ENCODE measurements around the gene C1orf167. TPM values are rescaled to one million over a fixed set of nuclear protein-coding genes. Genes with fewer than 3 reads are reported as not detected.

C1orf167 gene
- total RNA-seq, 1 donor from 2014 or later, result not detected

DNA sequence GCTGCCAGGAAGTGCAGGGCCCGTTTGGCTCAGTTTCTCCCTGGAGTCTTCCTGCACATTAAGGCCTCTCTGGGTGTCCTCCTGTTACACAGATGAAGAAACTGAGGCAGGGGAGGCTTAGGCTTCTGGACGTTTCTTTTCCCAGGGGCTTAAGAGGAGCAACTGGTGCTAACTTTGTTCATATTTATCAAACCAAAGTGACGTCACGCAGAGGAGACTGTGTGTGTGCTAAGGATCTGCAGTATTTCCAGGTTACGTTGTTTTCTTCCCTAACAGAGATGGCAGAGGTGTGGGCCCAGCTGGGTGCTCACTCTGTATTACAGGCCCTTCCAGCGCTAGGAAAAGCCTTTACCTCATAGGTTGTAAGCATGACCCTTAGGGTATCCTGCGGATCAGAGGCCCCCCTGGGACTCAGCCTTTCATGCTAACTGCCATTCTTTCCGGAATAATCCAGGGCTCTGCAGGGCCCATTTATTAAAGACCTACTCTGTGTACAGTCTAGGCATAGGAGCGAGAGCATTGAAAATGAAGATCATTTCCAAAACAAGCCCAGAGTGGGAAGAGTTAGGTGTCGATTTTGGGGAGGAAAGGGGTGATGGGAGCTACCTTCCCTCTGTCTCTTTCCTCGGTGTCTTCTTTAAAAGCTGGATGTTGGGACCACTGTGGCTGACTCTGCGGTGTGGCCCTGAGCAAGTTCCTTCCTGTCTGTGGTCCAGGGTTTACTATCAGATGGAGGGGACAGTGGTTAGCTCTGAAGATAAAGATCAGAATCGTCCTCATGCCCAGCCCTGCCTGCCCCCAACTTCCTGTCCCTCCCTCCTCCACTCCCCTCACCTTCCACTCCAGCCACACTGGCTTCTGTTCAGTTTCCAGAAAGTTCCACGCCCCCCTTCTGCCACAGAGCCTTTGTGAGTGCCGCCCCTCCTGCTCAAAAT lies 21.5 kb upstream of the C1orf167 start:
- H3K27me3 Mint-ChIP-seq (ENCODE audit: unreplicated experiment), result peaks cover 4% of the 10 kb centered on the region
- no peaks in the 10 kb centered on the region for H3K36me3 Mint-ChIP-seq (ENCODE audit: unreplicated experiment)
- H3K4me3 Mint-ChIP-seq (ENCODE audit: unreplicated experiment), result no peak overlapping the region
- DNase-seq, result no peak
- peaks cover 3% of the 10 kb centered on the region for H3K9me3 Mint-ChIP-seq (ENCODE audit: unreplicated experiment)
- TF ChIP-seq, protein P1, sequence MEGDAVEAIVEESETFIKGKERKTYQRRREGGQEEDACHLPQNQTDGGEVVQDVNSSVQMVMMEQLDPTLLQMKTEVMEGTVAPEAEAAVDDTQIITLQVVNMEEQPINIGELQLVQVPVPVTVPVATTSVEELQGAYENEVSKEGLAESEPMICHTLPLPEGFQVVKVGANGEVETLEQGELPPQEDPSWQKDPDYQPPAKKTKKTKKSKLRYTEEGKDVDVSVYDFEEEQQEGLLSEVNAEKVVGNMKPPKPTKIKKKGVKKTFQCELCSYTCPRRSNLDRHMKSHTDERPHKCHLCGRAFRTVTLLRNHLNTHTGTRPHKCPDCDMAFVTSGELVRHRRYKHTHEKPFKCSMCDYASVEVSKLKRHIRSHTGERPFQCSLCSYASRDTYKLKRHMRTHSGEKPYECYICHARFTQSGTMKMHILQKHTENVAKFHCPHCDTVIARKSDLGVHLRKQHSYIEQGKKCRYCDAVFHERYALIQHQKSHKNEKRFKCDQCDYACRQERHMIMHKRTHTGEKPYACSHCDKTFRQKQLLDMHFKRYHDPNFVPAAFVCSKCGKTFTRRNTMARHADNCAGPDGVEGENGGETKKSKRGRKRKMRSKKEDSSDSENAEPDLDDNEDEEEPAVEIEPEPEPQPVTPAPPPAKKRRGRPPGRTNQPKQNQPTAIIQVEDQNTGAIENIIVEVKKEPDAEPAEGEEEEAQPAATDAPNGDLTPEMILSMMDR (IDR thresholded peaks at IDR 0.05; ENCODE audit: partially characterized antibody, unreplicated experiment), result no peak
- no peak overlapping the region for H3K27ac Mint-ChIP-seq (ENCODE audit: unreplicated experiment)
- H3K4me1 Mint-ChIP-seq (ENCODE audit: low read depth, unreplicated experiment), result peaks cover 4% of the 10 kb centered on the region

DNA sequence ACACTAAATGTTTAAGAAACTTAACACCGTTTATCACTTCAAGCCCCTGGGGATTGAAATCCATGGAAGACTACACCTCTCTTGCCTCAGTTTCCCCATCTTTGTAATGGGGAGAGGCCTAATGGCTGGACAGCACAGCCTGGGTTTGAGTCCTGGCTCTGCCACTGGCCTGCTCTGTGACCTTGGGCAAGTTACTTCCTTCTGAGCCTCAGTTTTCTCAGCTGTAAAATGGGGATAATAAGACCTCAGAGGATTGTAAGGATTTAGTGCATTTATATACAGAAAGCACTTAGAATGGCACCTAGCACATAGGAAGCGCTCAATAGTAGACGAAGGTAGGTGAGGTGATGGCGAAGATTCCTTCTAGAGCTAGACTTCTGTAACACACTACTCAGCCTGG lies 20.5 kb upstream of the C1orf167 start:
- H3K4me3 Mint-ChIP-seq (ENCODE audit: unreplicated experiment), result no peak overlapping the region
- peaks cover 4% of the 10 kb centered on the region for H3K27me3 Mint-ChIP-seq (ENCODE audit: unreplicated experiment)
- H3K9me3 Mint-ChIP-seq (ENCODE audit: unreplicated experiment), result peaks cover 3% of the 10 kb centered on the region
- H3K27ac Mint-ChIP-seq (ENCODE audit: unreplicated experiment), result no peak overlapping the region
- peaks cover 8% of the 10 kb centered on the region for H3K4me1 Mint-ChIP-seq (ENCODE audit: low read depth, unreplicated experiment)
- H3K36me3 Mint-ChIP-seq (ENCODE audit: unreplicated experiment), result no peaks in the 10 kb centered on the region
- TF ChIP-seq, protein P1 (IDR thresholded peaks at IDR 0.05; ENCODE audit: partially characterized antibody, unreplicated experiment), result no peak
- DNase-seq, result no peak

DNA sequence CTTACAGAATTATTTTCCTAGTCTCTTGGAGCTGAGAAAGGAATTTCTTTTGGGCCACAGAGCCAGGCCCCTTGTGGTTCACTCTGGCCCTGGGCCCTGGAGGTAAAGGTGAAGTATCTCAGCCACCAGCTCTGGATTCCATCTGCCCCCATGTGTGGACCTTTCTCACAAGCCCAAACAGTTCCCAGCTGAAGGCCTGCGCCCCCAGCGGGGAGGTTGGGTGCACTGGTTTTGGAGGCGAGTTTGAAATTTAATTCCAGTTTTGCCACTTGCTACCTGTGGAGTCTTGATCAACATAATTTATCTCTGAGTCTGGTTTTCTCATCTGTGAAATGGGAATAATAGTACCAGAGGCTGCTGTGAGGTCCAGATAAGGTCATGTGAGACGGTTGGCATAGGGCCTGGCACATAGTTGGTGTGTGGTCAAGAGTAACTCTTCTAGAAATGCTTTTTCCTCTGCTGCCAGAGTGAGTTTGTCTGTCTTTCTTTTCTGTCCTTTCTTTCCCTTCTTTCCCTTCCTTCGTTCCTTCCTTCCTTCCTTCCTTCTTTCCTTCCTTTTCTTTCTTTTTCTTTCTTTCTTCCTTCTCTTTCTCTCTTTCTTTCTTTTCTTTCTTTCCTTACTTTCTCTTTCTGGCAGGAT lies 20.0 kb upstream of the C1orf167 start:
- H3K27me3 Mint-ChIP-seq (ENCODE audit: unreplicated experiment), result peaks cover 8% of the 10 kb centered on the region
- DNase-seq, result no peak
- no peak overlapping the region for H3K4me3 Mint-ChIP-seq (ENCODE audit: unreplicated experiment)
- TF ChIP-seq, protein P1 (IDR thresholded peaks at IDR 0.05; ENCODE audit: partially characterized antibody, unreplicated experiment), result no peak
- no peak overlapping the region for H3K27ac Mint-ChIP-seq (ENCODE audit: unreplicated experiment)
- no peaks in the 10 kb centered on the region for H3K36me3 Mint-ChIP-seq (ENCODE audit: unreplicated experiment)
- H3K9me3 Mint-ChIP-seq (ENCODE audit: unreplicated experiment), result peaks cover 5% of the 10 kb centered on the region
- H3K4me1 Mint-ChIP-seq (ENCODE audit: low read depth, unreplicated experiment), result peaks cover 9% of the 10 kb centered on the region

DNA sequence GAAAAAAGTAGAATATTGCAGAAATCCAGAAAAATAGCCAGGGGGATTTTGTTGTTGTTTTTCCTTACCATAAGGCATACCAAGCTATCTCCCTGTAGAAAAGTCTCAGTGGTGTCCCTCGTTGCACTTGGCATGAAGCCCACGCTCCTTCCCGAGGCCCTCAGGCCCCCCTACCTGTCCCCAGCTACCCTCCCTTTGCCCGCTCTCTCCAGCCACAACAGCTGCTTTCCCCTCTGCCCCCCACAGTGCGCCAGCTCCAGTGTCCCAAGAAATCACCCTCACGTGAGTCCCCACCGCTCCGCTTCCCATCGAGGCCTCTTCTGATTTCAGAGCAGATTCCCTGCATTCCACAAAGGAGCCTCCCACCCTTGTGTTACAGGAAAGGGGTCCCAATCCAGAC lies 17.7 kb upstream of the C1orf167 start:
- Mint-ChIP-seq H3K36me3 (ENCODE audit: unreplicated experiment) (no peaks in the 10 kb centered on the region), H3K4me3 (ENCODE audit: unreplicated experiment) (no peak overlapping the region), H3K27ac (ENCODE audit: unreplicated experiment) (no peak overlapping the region), H3K9me3 (ENCODE audit: unreplicated experiment) (peaks cover 3% of the 10 kb centered on the region), H3K4me1 (ENCODE audit: low read depth, unreplicated experiment) (peaks cover 8% of the 10 kb centered on the region), H3K27me3 (ENCODE audit: unreplicated experiment) (peaks cover 8% of the 10 kb centered on the region)
- DNase-seq, result no peak
- TF ChIP-seq, protein P1 (IDR thresholded peaks at IDR 0.05; ENCODE audit: partially characterized antibody, unreplicated experiment), result no peak

DNA sequence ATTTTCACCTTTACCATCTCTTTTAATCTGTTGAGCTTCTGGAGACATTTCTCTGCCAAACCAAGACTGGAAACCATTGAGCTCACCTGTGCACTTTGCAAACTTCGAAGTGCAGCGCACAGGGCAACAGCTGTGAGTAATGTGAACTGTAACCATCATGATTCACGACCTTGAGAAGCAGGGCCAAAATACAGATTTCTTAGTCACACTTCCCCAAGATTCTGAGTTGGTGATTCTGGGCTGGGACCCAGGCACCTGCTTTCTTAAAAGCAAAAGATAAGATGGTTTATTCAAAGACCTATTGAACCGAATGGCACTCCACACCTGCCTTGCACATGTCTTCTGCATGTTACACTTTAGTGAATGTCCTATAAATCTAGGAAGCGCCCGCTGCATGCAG lies 15.9 kb upstream of the C1orf167 start:
- TF ChIP-seq, protein P1 (IDR thresholded peaks at IDR 0.05; ENCODE audit: partially characterized antibody, unreplicated experiment), result no peak
- Mint-ChIP-seq H3K36me3 (ENCODE audit: unreplicated experiment) (no peaks in the 10 kb centered on the region), H3K9me3 (ENCODE audit: unreplicated experiment) (peaks cover 3% of the 10 kb centered on the region), H3K4me3 (ENCODE audit: unreplicated experiment) (no peak overlapping the region), H3K27me3 (ENCODE audit: unreplicated experiment) (peaks cover 8% of the 10 kb centered on the region), H3K27ac (ENCODE audit: unreplicated experiment) (no peak overlapping the region), H3K4me1 (ENCODE audit: low read depth, unreplicated experiment) (peaks cover 6% of the 10 kb centered on the region)
- no peak for DNase-seq
